ENCODE measurements around the gene TAF1B. TPM values are rescaled to one million over a fixed set of nuclear protein-coding genes. Genes with fewer than 3 reads are reported as not detected.
"Not testable (repeated sequence)": the region's sequence is repeated elsewhere in the genome, so short reads cannot be mapped to it uniquely, and the experiment has no call there.

TAF1B gene
- total and polyA plus RNA-seq, 2 donors from 2014 or later: 8.8 to 27.7 TPM

- H3K27me3 ChIP-seq (ENCODE audit: control insufficient read depth, insufficient read depth, low read length): no peaks in the 10 kb centered on the region
- H3K27ac ChIP-seq (ENCODE audit: low read depth in 2 of 2, low read length in 2 of 2): no peak overlapping the region
- H3K4me1 ChIP-seq (ENCODE audit: control insufficient read depth in 2 of 3, insufficient read depth in 2 of 3, low read depth in 1 of 3, low read length in 3 of 3): no peaks in the 10 kb centered on the region
- no peak for TF ChIP-seq CTCF (IDR thresholded peaks at IDR 0.05; ENCODE audit: borderline replicate concordance, extremely low read depth, insufficient read depth)
- peaks cover 0 to 31% (median 5%) of the 10 kb centered on the region in 3 donors for H3K36me3 ChIP-seq (ENCODE audit: control insufficient read depth in 2 of 3, insufficient read depth in 3 of 3, low read length in 3 of 3)
- no peaks in the 10 kb centered on the region for H3K9me3 ChIP-seq (ENCODE audit: control insufficient read depth in 2 of 3, insufficient read depth in 1 of 3, low read length in 3 of 3)
- no peak overlapping the region for H3K4me3 ChIP-seq (ENCODE audit: low read length in 3 of 3)
- DNase-seq: no peak
- H3K9ac ChIP-seq (ENCODE audit: low read length in 3 of 3): no peak overlapping the region
- no peak for FAIRE-seq
- intact Hi-C loops (cut with DNase I): no loop called here
Measured at GRCh38 chr2:9914384-9915065, 71.3 kb downstream of the TAF1B start.

- no peaks in the 10 kb centered on the region for H3K27me3 ChIP-seq (ENCODE audit: control insufficient read depth, insufficient read depth, low read length)
- H3K27ac ChIP-seq (ENCODE audit: low read depth in 2 of 2, low read length in 2 of 2): no peak overlapping the region
- intact Hi-C loops (cut with DNase I): no loop called here
- no peaks in the 10 kb centered on the region for H3K9me3 ChIP-seq (ENCODE audit: control insufficient read depth in 2 of 3, insufficient read depth in 1 of 3, low read length in 3 of 3)
- H3K9ac ChIP-seq (ENCODE audit: low read length in 3 of 3): no peak overlapping the region
- no peak overlapping the region for H3K4me3 ChIP-seq (ENCODE audit: low read length in 3 of 3)
- FAIRE-seq (no peak), DNase-seq (no peak)
- H3K4me1 ChIP-seq (ENCODE audit: control insufficient read depth in 2 of 3, insufficient read depth in 2 of 3, low read depth in 1 of 3, low read length in 3 of 3): no peaks in the 10 kb centered on the region
- TF ChIP-seq CTCF (IDR thresholded peaks at IDR 0.05; ENCODE audit: borderline replicate concordance, extremely low read depth, insufficient read depth): no peak
- peaks cover 0 to 38% (median 9%) of the 10 kb centered on the region in 3 donors for H3K36me3 ChIP-seq (ENCODE audit: control insufficient read depth in 2 of 3, insufficient read depth in 3 of 3, low read length in 3 of 3)
Measured at GRCh38 chr2:9918275-9918674, 75.0 kb downstream of the TAF1B start.

GRCh38 chr2:9919512-9919911 is 76.2 kb downstream of the TAF1B start:
- H3K9ac ChIP-seq (ENCODE audit: low read length in 3 of 3): no peak overlapping the region
- H3K4me3 ChIP-seq (ENCODE audit: low read length in 3 of 3): no peak overlapping the region
- no peak overlapping the region for H3K27ac ChIP-seq (ENCODE audit: low read depth in 2 of 2, low read length in 2 of 2)
- FAIRE-seq (no peak), DNase-seq (no peak)
- no peaks in the 10 kb centered on the region for H3K9me3 ChIP-seq (ENCODE audit: control insufficient read depth in 2 of 3, insufficient read depth in 1 of 3, low read length in 3 of 3)
- intact Hi-C loops (cut with DNase I): no loop called here
- no peaks in the 10 kb centered on the region for H3K27me3 ChIP-seq (ENCODE audit: control insufficient read depth, insufficient read depth, low read length)
- no peaks in the 10 kb centered on the region for H3K4me1 ChIP-seq (ENCODE audit: control insufficient read depth in 2 of 3, insufficient read depth in 2 of 3, low read depth in 1 of 3, low read length in 3 of 3)
- H3K36me3 ChIP-seq (ENCODE audit: control insufficient read depth in 2 of 3, insufficient read depth in 3 of 3, low read length in 3 of 3): peaks cover 0 to 28% (median 10%) of the 10 kb centered on the region in 3 donors
- TF ChIP-seq CTCF (IDR thresholded peaks at IDR 0.05; ENCODE audit: borderline replicate concordance, extremely low read depth, insufficient read depth): no peak

GRCh38 chr2:9927020-9927419 is 83.7 kb downstream of the TAF1B start:
- intact Hi-C loops (cut with DNase I); H3K27me3 ChIP-seq (ENCODE audit: control insufficient read depth, insufficient read depth, low read length); H3K9me3 ChIP-seq (ENCODE audit: control insufficient read depth in 2 of 3, insufficient read depth in 1 of 3, low read length in 3 of 3); H3K9ac ChIP-seq (ENCODE audit: low read length in 3 of 3); H3K36me3 ChIP-seq (ENCODE audit: control insufficient read depth in 2 of 3, insufficient read depth in 3 of 3, low read length in 3 of 3); FAIRE-seq; H3K4me3 ChIP-seq (ENCODE audit: low read length in 3 of 3); DNase-seq; H3K27ac ChIP-seq (ENCODE audit: low read depth in 2 of 2, low read length in 2 of 2); H3K4me1 ChIP-seq (ENCODE audit: control insufficient read depth in 2 of 3, insufficient read depth in 2 of 3, low read depth in 1 of 3, low read length in 3 of 3): not testable (repeated sequence)

All from kidney (tissue), 14 donors.